Measurements from ENCODE around the gene POMT1.

The POMT1 gene

DNA sequence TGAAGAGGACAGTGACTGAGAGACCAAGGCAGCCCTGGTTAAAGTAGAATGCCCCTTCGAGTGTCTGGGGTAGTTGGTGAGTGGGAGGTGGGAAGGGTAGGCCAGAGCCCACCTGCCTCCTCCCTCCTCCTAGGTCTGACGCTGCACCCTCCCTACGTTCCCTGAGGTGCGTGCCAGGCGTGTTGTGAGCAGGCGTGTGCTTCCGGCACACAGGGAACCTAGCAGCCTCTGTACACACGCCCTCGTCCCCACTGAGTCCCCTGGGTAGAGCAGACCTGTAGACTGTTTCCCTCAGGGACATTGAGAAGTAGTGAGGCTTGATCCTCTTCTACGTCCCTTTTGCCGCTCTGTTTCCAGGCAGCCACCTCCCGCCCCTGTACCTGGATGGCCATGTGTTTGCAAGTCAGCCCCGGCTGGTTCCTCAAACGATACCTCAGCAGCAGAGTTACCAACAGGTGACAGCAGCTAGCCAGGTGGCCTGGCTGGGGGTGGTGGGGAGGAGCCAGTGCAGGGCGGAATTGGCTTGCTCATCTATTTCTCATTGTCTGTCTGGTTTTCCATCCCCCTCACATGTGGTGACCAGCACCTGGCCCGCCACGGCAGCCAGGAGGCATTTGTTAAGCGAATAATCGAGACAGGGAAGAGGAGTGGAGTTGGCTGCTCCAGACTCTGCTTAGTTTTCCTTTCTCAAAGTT, 16.8 kb upstream of the POMT1 start:
- no peaks in the 10 kb centered on the region for H3K4me1 ChIP-seq (ENCODE audit: control insufficient read depth, low read length)
- no peaks in the 10 kb centered on the region for H3K9me3 ChIP-seq (ENCODE audit: control insufficient read depth, insufficient read depth, low read length)
- no peaks in the 10 kb centered on the region for H3K27me3 ChIP-seq (ENCODE audit: control insufficient read depth, low read length)
- no peak overlapping the region for H3K4me2 ChIP-seq (ENCODE audit: low read length)
- H3F3A ChIP-seq (ENCODE audit: control insufficient read depth, insufficient read depth): no peaks in the 10 kb centered on the region
- no peaks in the 10 kb centered on the region for H3K9me2 ChIP-seq (replicated peaks; ENCODE audit: control insufficient read depth, low read length)
- H3K27ac ChIP-seq (ENCODE audit: low read depth, low read length): no peak overlapping the region
- H3K79me2 ChIP-seq (ENCODE audit: control insufficient read depth, low read length): no peaks in the 10 kb centered on the region
- no peak overlapping the region for H3K4me3 ChIP-seq (ENCODE audit: low read length)
- peaks cover 2% of the 10 kb centered on the region; the same call in 1 of the 2 replicates for H4K20me1 ChIP-seq (ENCODE audit: control insufficient read depth, insufficient read depth, low read depth, low read length)
- TF ChIP-seq EZH2phosphoT487 (IDR thresholded peaks at IDR 0.05; ENCODE audit: borderline replicate concordance, low read length): no peak
- TF ChIP-seq, protein P1, sequence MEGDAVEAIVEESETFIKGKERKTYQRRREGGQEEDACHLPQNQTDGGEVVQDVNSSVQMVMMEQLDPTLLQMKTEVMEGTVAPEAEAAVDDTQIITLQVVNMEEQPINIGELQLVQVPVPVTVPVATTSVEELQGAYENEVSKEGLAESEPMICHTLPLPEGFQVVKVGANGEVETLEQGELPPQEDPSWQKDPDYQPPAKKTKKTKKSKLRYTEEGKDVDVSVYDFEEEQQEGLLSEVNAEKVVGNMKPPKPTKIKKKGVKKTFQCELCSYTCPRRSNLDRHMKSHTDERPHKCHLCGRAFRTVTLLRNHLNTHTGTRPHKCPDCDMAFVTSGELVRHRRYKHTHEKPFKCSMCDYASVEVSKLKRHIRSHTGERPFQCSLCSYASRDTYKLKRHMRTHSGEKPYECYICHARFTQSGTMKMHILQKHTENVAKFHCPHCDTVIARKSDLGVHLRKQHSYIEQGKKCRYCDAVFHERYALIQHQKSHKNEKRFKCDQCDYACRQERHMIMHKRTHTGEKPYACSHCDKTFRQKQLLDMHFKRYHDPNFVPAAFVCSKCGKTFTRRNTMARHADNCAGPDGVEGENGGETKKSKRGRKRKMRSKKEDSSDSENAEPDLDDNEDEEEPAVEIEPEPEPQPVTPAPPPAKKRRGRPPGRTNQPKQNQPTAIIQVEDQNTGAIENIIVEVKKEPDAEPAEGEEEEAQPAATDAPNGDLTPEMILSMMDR (IDR thresholded peaks at IDR 0.05; ENCODE audit: low read depth, low read length, poor library complexity, severe bottlenecking): no peak
- peaks cover 97% of the 10 kb centered on the region for H3K36me3 ChIP-seq (ENCODE audit: control insufficient read depth, low read length)

DNA sequence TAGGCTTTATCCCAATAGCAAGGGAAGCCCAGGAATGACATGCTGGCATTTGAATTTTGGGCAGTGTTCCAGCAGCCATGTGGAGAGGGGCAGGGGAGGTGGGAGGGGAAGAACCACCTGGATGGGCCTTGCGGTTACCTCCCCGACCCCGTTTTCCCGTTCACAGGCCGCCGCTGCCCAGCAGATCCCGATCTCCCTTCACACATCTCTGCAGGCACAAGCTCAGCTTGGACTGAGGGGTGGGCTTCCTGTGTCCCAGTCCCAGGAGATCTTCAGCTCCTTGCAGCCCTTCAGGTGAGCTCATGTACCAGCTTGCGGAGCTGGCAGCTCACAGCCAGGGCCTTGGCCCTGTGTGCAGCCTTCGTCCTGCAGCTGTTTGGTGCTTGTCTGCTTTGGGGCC, 15.7 kb upstream of the POMT1 start:
- Histone ChIP-seq H3K4me1 (ENCODE audit: control insufficient read depth, low read length) (no peaks in the 10 kb centered on the region), H3K9me2 (replicated peaks; ENCODE audit: control insufficient read depth, low read length) (no peaks in the 10 kb centered on the region), H4K20me1 (ENCODE audit: control insufficient read depth, insufficient read depth, low read depth, low read length) (no peaks in the 10 kb centered on the region; the same call in 1 of the 2 replicates)

DNA sequence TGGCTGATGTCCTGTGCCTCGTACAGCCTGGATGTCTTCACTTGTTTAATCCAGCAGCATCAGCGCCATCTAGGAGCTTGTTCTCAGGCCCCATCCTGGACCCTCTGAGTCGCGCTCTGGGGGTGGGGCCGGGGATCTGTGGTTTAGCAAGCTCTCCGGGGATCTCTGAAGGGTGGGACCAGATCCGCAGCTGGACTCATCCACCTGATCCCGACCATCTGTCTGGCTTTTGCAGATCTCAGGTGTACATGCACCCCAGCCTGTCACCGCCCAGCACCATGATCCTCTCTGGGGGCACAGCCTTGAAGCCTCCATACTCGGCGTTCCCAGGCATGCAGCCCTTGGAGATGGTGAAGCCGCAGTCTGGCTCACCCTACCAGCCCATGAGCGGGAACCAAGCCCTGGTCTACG, 15.1 kb upstream of the POMT1 start:
- Histone ChIP-seq H3K27me3 (ENCODE audit: control insufficient read depth, low read length) (no peaks in the 10 kb centered on the region), H3K27ac (ENCODE audit: low read depth, low read length) (no peak overlapping the region), H3K9me2 (replicated peaks; ENCODE audit: control insufficient read depth, low read length) (no peaks in the 10 kb centered on the region), H4K20me1 (ENCODE audit: control insufficient read depth, insufficient read depth, low read depth, low read length) (no peaks in the 10 kb centered on the region; the same call in 1 of the 2 replicates), H3K4me3 (ENCODE audit: low read length) (no peak overlapping the region), H3K4me1 (ENCODE audit: control insufficient read depth, low read length) (no peaks in the 10 kb centered on the region), H3K9me3 (ENCODE audit: control insufficient read depth, insufficient read depth, low read length) (no peaks in the 10 kb centered on the region), H3K36me3 (ENCODE audit: control insufficient read depth, low read length) (peaks cover 99% of the 10 kb centered on the region), H3K79me2 (ENCODE audit: control insufficient read depth, low read length) (no peaks in the 10 kb centered on the region), H3F3A (ENCODE audit: control insufficient read depth, insufficient read depth) (no peaks in the 10 kb centered on the region), H3K4me2 (ENCODE audit: low read length) (no peak overlapping the region)
- no peak for TF ChIP-seq EZH2phosphoT487 (IDR thresholded peaks at IDR 0.05; ENCODE audit: borderline replicate concordance, low read length)
- TF ChIP-seq, protein P1 (IDR thresholded peaks at IDR 0.05; ENCODE audit: low read depth, low read length, poor library complexity, severe bottlenecking): no peak

More for the DNA sequence above, 15.7 kb upstream of the POMT1 start:
- H3K4me3 ChIP-seq (ENCODE audit: low read length): no peak overlapping the region
- no peaks in the 10 kb centered on the region for H3K9me3 ChIP-seq (ENCODE audit: control insufficient read depth, insufficient read depth, low read length)
- peaks cover 99% of the 10 kb centered on the region for H3K36me3 ChIP-seq (ENCODE audit: control insufficient read depth, low read length)
- TF ChIP-seq, protein P1 (IDR thresholded peaks at IDR 0.05; ENCODE audit: low read depth, low read length, poor library complexity, severe bottlenecking): no peak
- TF ChIP-seq EZH2phosphoT487 (IDR thresholded peaks at IDR 0.05; ENCODE audit: borderline replicate concordance, low read length): no peak
- H3K27me3 ChIP-seq (ENCODE audit: control insufficient read depth, low read length): no peaks in the 10 kb centered on the region
- H3F3A ChIP-seq (ENCODE audit: control insufficient read depth, insufficient read depth): no peaks in the 10 kb centered on the region
- H3K79me2 ChIP-seq (ENCODE audit: control insufficient read depth, low read length): no peaks in the 10 kb centered on the region
- no peak overlapping the region for H3K27ac ChIP-seq (ENCODE audit: low read depth, low read length)
- no peak overlapping the region for H3K4me2 ChIP-seq (ENCODE audit: low read length)

Data from DOHH2 (cell line).